ENCODE results near the gene CPLX1.

CPLX1 gene

GRCh38 chr4:854356-854755 lies 28.4 kb upstream of the CPLX1 start:
- no peak for DNase-seq

- no peak for DNase-seq
These were observed 27.5 kb upstream of the CPLX1 start for GRCh38 chr4:853416-853781.

- DNase-seq = no peak
These were observed 25.9 kb upstream of the CPLX1 start for GRCh38 chr4:851701-852430.

GRCh38 chr4:850323-850945 lies 24.5 kb upstream of the CPLX1 start:
- no peak for DNase-seq

GRCh38 chr4:849478-850175 lies 23.7 kb upstream of the CPLX1 start:
- DNase-seq = no peak

GRCh38 chr4:848803-849477 lies 23.0 kb upstream of the CPLX1 start:
- no peak for DNase-seq

GRCh38 chr4:848307-848691 lies 22.4 kb upstream of the CPLX1 start:
- DNase-seq = no peak

- DNase-seq = no peak
These were observed 19.9 kb upstream of the CPLX1 start for GRCh38 chr4:845836-846251.

- no peak for DNase-seq
These were observed 19.4 kb upstream of the CPLX1 start for GRCh38 chr4:845233-845835.

- DNase-seq = no peak
These were observed 18.9 kb upstream of the CPLX1 start for GRCh38 chr4:844752-845232.

GRCh38 chr4:839675-840443 lies 13.9 kb upstream of the CPLX1 start:
- no peak for DNase-seq

- DNase-seq = no peak
These were observed 11.8 kb upstream of the CPLX1 start for GRCh38 chr4:837772-838171.

GRCh38 chr4:836750-837301 lies 10.9 kb upstream of the CPLX1 start:
- DNase-seq = no peak

- no peak for DNase-seq
These were observed 10.1 kb upstream of the CPLX1 start for GRCh38 chr4:836003-836511.

- no peak for DNase-seq
These were observed 9.4 kb upstream of the CPLX1 start for GRCh38 chr4:835148-836002.

GRCh38 chr4:834368-835147 lies 8.6 kb upstream of the CPLX1 start:
- no peak for DNase-seq

- DNase-seq = no peak
These were observed 7.9 kb upstream of the CPLX1 start for GRCh38 chr4:833731-834367.

GRCh38 chr4:833156-833555 lies 7.2 kb upstream of the CPLX1 start:
- no peak for DNase-seq

GRCh38 chr4:832536-832935 lies 6.6 kb upstream of the CPLX1 start:
- DNase-seq = no peak

All from NCI-H2029 treated with DMSO at 0.1 percent for 48 hours (cell line).